GM19035 (cell line): Measurements from ENCODE around the gene UGT3A2.

ENCODE experiments used
- ATAC-seq: cut with Tn5 transposase; IDR thresholded peaks from one replicate; pipeline ENCODE4 v1.9.1; 2021; ENCODE audit not compliant: unreplicated experiment

UGT3A2 gene

GRCh38 chr5:36009698-36010097 lies 57.0 kb downstream of the UGT3A2 start:
- no peak for ATAC-seq

GRCh38 chr5:36007366-36007765 lies 59.3 kb downstream of the UGT3A2 start:
- ATAC-seq = no peak

GRCh38 chr5:36006163-36006562 lies 60.5 kb downstream of the UGT3A2 start:
- no peak for ATAC-seq

GRCh38 chr5:36001032-36001431 lies 65.7 kb downstream of the UGT3A2 start:
- no peak for ATAC-seq

GRCh38 chr5:35999547-35999946 lies 67.1 kb downstream of the UGT3A2 start:
- ATAC-seq = no peak

GRCh38 chr5:35996076-35996475 lies 70.6 kb downstream of the UGT3A2 start:
- no peak for ATAC-seq

- no peak for ATAC-seq
Observed at GRCh38 chr5:35990941-35991611, 75.6 kb downstream of the UGT3A2 start, which contains the start of gene UGT3A1. UGT3A1 (minus strand) TSS chr5:35991390; CDS start chr5:35991240, 150 bp downstream.

GRCh38 chr5:35990520-35990919 lies 76.2 kb downstream of the UGT3A2 start:
- no peak for ATAC-seq

- no peak for ATAC-seq
Observed at GRCh38 chr5:35988529-35988928, 78.2 kb downstream of the UGT3A2 start.

- ATAC-seq = no peak
Observed at GRCh38 chr5:35987776-35988175, 78.9 kb downstream of the UGT3A2 start.
